Neural crest cell (in vitro differentiated cells): ENCODE results near the gene CERS5. TPM values are rescaled to one million over a fixed set of nuclear protein-coding genes. Genes with fewer than 3 reads are reported as not detected.

ENCODE experiments used
- DNase-seq: peaks from one replicate; pipeline ENCODE4 v3.0.0; 2021; ENCODE audit warnings: low read depth, mixed read lengths, low spot score
- H3K27ac Mint-ChIP-seq: one replicate; pipeline ENCODE4 v1.8.0; 2021; ENCODE audit warnings: mild to moderate bottlenecking, mixed read lengths; ENCODE audit not compliant: unreplicated experiment
- H3K27me3 Mint-ChIP-seq: 2 replicates; pipeline ENCODE4 v1.8.0; 2021; ENCODE audit warnings: low read depth, mild to moderate bottlenecking, mixed read lengths
- H3K36me3 Mint-ChIP-seq: 2 replicates; pipeline ENCODE4 v1.8.0; 2021; ENCODE audit warnings: low read depth, mild to moderate bottlenecking, mixed read lengths
- H3K4me1 Mint-ChIP-seq: 2 replicates; pipeline ENCODE4 v1.8.0; 2021; ENCODE audit warnings: mixed read lengths
- H3K4me3 Mint-ChIP-seq: one replicate; pipeline ENCODE4 v1.8.0; 2021; ENCODE audit warnings: mild to moderate bottlenecking, mixed read lengths
- H3K9me3 Mint-ChIP-seq: 2 replicates; pipeline ENCODE4 v1.8.0; 2021; ENCODE audit warnings: mixed read lengths
- CTCF ChIP-seq: fragments of 200-600 bp; sonication (generic); conservative IDR thresholded peaks from 2 replicates; pipeline ENCODE4 v1.5.0; 2021; ENCODE audit warnings: antibody characterized with exemption, mild to moderate bottlenecking
- total RNA-seq: library from RNA; stranded (reverse); gene quantifications from 2 replicates; pipeline ENCODE4 v1.2.1, GENCODE V29; 2021

The CERS5 gene
- total RNA-seq, 1 donor from 2014 or later = 61.7 TPM

GRCh38 chr12:50105913-50106450, 61.2 kb downstream of the CERS5 start:
- H3K4me3 Mint-ChIP-seq = no peak overlapping the region
- no peaks in the 10 kb centered on the region for H3K27me3 Mint-ChIP-seq
- H3K27ac Mint-ChIP-seq = no peak overlapping the region
- no peak for DNase-seq
- no peaks in the 10 kb centered on the region for H3K36me3 Mint-ChIP-seq
- peaks cover 10% of the 10 kb centered on the region for H3K4me1 Mint-ChIP-seq
- no peak for TF ChIP-seq CTCF
- no peaks in the 10 kb centered on the region for H3K9me3 Mint-ChIP-seq

GRCh38 chr12:50104417-50105366, 62.5 kb downstream of the CERS5 start:
- peak overlapping the region; percentile 47 for H3K4me3 Mint-ChIP-seq
- no peak overlapping the region for H3K27ac Mint-ChIP-seq
- H3K4me1 Mint-ChIP-seq = no peaks in the 10 kb centered on the region

GRCh38 chr12:50103767-50104321, 63.3 kb downstream of the CERS5 start, which contains the start of gene GPD1:
Gene GPD1 (plus strand): TSS chr12:50104008. CDS start chr12:50104051, 43 bp downstream.
- no peaks in the 10 kb centered on the region for H3K4me1 Mint-ChIP-seq
- TF ChIP-seq CTCF = no peak
- no peak for DNase-seq
- H3K9me3 Mint-ChIP-seq = no peaks in the 10 kb centered on the region
- H3K27ac Mint-ChIP-seq = no peak within 1 kb of the TSS
- no peaks in the 10 kb centered on the region for H3K27me3 Mint-ChIP-seq
- peaks cover 8% of the 10 kb centered on the region for H3K36me3 Mint-ChIP-seq
- peak within 1 kb of the TSS; percentile 47 for H3K4me3 Mint-ChIP-seq

More at GRCh38 chr12:50104417-50105366, 62.5 kb downstream of the CERS5 start:
- no peaks in the 10 kb centered on the region for H3K9me3 Mint-ChIP-seq
- no peak for DNase-seq
- H3K36me3 Mint-ChIP-seq = peaks cover 3% of the 10 kb centered on the region
- no peaks in the 10 kb centered on the region for H3K27me3 Mint-ChIP-seq
- TF ChIP-seq CTCF = no peak

- Mint-ChIP-seq H3K4me1 (no peaks in the 10 kb centered on the region), H3K27ac (no peak overlapping the region), H3K36me3 (peaks cover 8% of the 10 kb centered on the region), H3K4me3 (no peak overlapping the region), H3K9me3 (no peaks in the 10 kb centered on the region), H3K27me3 (no peaks in the 10 kb centered on the region)
- no peak for DNase-seq
- TF ChIP-seq CTCF = no peak
These were observed 63.8 kb downstream of the CERS5 start for GRCh38 chr12:50103351-50103750.

- no peak for TF ChIP-seq CTCF
- H3K27ac Mint-ChIP-seq = no peak overlapping the region
- no peak for DNase-seq
- H3K4me3 Mint-ChIP-seq = no peak overlapping the region
- no peaks in the 10 kb centered on the region for H3K9me3 Mint-ChIP-seq
- H3K27me3 Mint-ChIP-seq = no peaks in the 10 kb centered on the region
- H3K4me1 Mint-ChIP-seq = no peaks in the 10 kb centered on the region
- peaks cover 8% of the 10 kb centered on the region for H3K36me3 Mint-ChIP-seq
These were observed 64.4 kb downstream of the CERS5 start for GRCh38 chr12:50102646-50103309.
